Gastrocnemius medialis (tissue), 4 donors: ENCODE data around the gene STPG4. TPM values are rescaled to one million over a fixed set of nuclear protein-coding genes. Genes with fewer than 3 reads are reported as not detected.

Experiments
- ATAC-seq, 2 donors: fragments of 150-250 bp; one replicate each; pipeline ENCODE4 v1.9.1; 2016
- DNase-seq, 2 donors: peaks; one replicate each; pipeline ENCODE4 v3.0.0-alpha.2; 2019
- H3K27ac ChIP-seq, 4 donors: fragments of 200-600 bp; sonication (generic); 1 replicate in 1 of 4; 2 replicates in 3 of 4; pipeline ENCODE4 v1.5.1; 2016 to 2018; ENCODE audit warnings: mild to moderate bottlenecking in 2 of 4, moderate library complexity in 1 of 4
- H3K27me3 ChIP-seq, 3 donors: fragments of 200-600 bp; sonication (generic) in 2 of 3; 1 replicate in 1 of 3; 2 replicates in 2 of 3; pipeline versions ENCODE4 v1.5.1 to v1.6.0; 2016 to 2019; ENCODE audit warnings: mild to moderate bottlenecking in 1 of 3, moderate library complexity in 1 of 3
- H3K36me3 ChIP-seq, 2 donors: fragments of 200-600 bp; sonication (generic) in 1 of 2; one replicate each; pipeline ENCODE4 v1.5.1; 2017 to 2018
- H3K4me1 ChIP-seq, 2 donors: fragments of 200-600 bp; sonication (generic) in 1 of 2; one replicate each; pipeline ENCODE4 v1.5.1; 2016 to 2017; ENCODE audit warnings: mild to moderate bottlenecking in 2 of 2
- H3K4me3 ChIP-seq, 4 donors: fragments of 200-600 bp; sonication (generic) in 3 of 4; 1 replicate in 1 of 4; 2 replicates in 3 of 4; pipeline ENCODE4 v1.5.1; 2016 to 2019; ENCODE audit warnings: mild to moderate bottlenecking in 2 of 4
- H3K9me3 ChIP-seq, 3 donors: fragments of 200-600 bp; sonication (generic) in 2 of 3; 1 replicate in 1 of 3; 2 replicates in 2 of 3; pipeline ENCODE4 v1.5.1; 2016 to 2019
- POLR2A ChIP-seq, 2 donors: fragments of 450-650 bp; IDR thresholded peaks; one replicate each; pipeline ENCODE4 v1.6.1; 2017; ENCODE audit warnings: antibody characterized with exemption in 2 of 2, mild to moderate bottlenecking in 2 of 2, moderate library complexity in 2 of 2
- in situ Hi-C, 4 donors: fragments of 200-750 bp; cut with MboI; loops; one replicate each; pipeline versions ENCODE4 v1.15.0 to v1.8.0; 2017; ENCODE audit warnings: low sequenced_read_pairs in 4 of 4
- intact Hi-C: fragments of 100-400 bp; cut with DNase I; formaldehyde crosslinking; loops from one replicate; pipeline ENCODE4 v1.15.1; 2023; ENCODE audit warnings: low total_unique reads
- total RNA-seq, 4 donors: library from RNA; depleted of rRNA; stranded (reverse); fragments of >200 nt; gene quantifications; one replicate each; pipeline versions ENCODE4 v1.1.0 to v1.2.3, GENCODE V29; 2016
- TF ChIP-seq, protein P1 (sequence below), 5 experiments: fragments of 450-650 bp in 3 of 5; fragments of 200-600 bp in 2 of 5; sonication (generic) in 2 of 5; IDR thresholded peaks in 4 of 5; conservative IDR thresholded peaks in 1 of 5; 1 replicate in 4 of 5; 2 replicates in 1 of 5; pipeline ENCODE4 v1.5.1; 2016 to 2019; ENCODE audit warnings: antibody characterized with exemption in 5 of 5, mild to moderate bottlenecking in 3 of 5, moderate library complexity in 3 of 5

STPG4 gene
- total RNA-seq, 4 donors from 2014 or later: 0.33 TPM; not detected in 3

DNA sequence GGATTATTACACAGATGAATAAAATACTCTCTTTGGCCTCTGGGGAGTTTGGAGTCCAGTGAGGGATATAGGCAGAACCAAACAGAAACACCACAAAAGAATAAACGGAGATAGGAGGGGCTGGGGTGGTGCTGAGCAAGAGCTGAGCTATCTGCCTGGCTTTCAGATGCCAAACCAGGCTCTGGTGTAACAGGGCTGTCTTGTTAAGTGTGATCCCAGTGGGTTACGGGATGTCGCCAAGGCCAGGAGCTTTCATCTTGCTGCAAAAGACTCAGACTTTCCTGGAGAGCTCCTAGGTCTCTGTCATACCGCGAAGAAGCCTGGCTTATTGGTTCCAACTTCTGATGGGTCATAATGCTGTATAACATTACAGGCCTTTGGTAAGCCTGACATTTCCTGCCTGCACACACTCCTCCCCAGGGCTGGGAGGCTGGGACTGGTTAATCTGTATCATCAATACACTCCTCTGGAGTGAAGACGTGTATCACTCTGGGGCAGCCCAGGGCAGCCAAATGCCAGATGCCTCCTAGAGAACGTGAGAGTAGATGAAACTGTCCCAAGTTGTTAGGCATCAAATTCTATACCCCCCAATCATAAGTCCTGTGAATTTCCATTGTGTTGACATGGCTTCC lies 60.5 kb downstream of the STPG4 start:
- ATAC-seq (no peak), DNase-seq (no peak)
- intact Hi-C loops: no loop called here

DNA sequence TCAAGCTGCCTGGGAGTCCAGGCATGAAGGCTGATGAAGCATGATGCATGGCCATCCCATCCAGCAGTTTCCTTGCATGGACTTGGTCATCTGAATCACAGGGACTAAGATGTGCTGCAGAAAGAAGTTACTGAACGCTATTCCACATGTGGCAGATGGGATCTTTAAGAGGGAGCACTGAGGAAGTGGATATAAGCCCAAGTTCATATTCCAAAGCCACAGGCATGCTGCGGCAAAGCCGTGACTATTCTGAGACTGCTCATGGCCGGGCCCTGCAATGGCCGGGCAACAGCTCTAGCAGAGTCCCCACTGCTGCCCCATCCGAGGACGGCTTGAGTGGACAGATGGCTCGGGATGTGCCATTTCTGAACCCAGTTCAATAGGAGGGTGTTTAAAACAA lies 61.5 kb downstream of the STPG4 start:
- ATAC-seq (no peak), DNase-seq (no peak)
- intact Hi-C loops (no loop called here), in situ Hi-C loops (no loop called here)
- TF ChIP-seq POLR2A (IDR thresholded peaks at IDR 0.05): no peak
- TF ChIP-seq, protein P1, sequence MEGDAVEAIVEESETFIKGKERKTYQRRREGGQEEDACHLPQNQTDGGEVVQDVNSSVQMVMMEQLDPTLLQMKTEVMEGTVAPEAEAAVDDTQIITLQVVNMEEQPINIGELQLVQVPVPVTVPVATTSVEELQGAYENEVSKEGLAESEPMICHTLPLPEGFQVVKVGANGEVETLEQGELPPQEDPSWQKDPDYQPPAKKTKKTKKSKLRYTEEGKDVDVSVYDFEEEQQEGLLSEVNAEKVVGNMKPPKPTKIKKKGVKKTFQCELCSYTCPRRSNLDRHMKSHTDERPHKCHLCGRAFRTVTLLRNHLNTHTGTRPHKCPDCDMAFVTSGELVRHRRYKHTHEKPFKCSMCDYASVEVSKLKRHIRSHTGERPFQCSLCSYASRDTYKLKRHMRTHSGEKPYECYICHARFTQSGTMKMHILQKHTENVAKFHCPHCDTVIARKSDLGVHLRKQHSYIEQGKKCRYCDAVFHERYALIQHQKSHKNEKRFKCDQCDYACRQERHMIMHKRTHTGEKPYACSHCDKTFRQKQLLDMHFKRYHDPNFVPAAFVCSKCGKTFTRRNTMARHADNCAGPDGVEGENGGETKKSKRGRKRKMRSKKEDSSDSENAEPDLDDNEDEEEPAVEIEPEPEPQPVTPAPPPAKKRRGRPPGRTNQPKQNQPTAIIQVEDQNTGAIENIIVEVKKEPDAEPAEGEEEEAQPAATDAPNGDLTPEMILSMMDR (IDR thresholded peaks at IDR 0.05 in 4 of 5, conservative IDR thresholded peaks at IDR 0.05 in 1 of 5): no peak
- Histone ChIP-seq H3K27ac (no peak overlapping the region), H3K4me1 (peaks cover 7 to 8% of the 10 kb centered on the region in 2 donors), H3K27me3 (no peaks in the 10 kb centered on the region), H3K4me3 (no peak overlapping the region), H3K36me3 (no peaks in the 10 kb centered on the region), H3K9me3 (no peaks in the 10 kb centered on the region)

More for the DNA sequence above, 60.5 kb downstream of the STPG4 start:
- no peaks in the 10 kb centered on the region for H3K27me3 ChIP-seq
- H3K9me3 ChIP-seq: no peaks in the 10 kb centered on the region
- no peak overlapping the region for H3K27ac ChIP-seq
- in situ Hi-C loops: no loop called here
- no peak for TF ChIP-seq POLR2A (IDR thresholded peaks at IDR 0.05)
- TF ChIP-seq, protein P1 (IDR thresholded peaks at IDR 0.05 in 4 of 5, conservative IDR thresholded peaks at IDR 0.05 in 1 of 5): no peak
- H3K36me3 ChIP-seq: no peaks in the 10 kb centered on the region
- H3K4me1 ChIP-seq: no peaks in the 10 kb centered on the region
- H3K4me3 ChIP-seq: no peak overlapping the region

DNA sequence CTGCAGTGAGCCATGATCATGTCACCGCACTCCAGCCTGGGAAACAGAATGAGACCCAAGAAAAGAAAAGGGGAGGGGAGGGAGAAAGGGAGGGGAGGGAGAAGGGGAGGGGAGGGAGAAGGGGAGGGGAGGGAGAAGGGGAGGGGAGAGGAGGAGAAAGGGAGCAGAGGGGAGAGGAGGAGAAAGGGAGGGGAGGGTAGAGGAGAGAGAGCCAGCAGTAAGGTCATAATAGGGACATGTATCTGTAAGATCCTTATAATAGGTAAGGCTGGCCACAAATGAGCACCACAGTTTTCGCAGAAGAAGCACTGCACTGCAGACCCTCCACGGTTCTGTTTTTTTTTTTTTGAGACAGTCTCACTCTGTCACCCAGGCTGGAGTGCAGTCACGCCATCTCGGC lies 62.6 kb downstream of the STPG4 start:
- Histone ChIP-seq H3K4me1 (peaks cover 14% of the 10 kb centered on the region in 2 donors), H3K4me3 (no peak overlapping the region), H3K36me3 (no peaks in the 10 kb centered on the region), H3K9me3 (no peaks in the 10 kb centered on the region), H3K27me3 (no peaks in the 10 kb centered on the region), H3K27ac (no peak overlapping the region)
- intact Hi-C loops (no loop called here), in situ Hi-C loops (no loop called here)
- DNase-seq (no peak), ATAC-seq (no peak)
- TF ChIP-seq, protein P1 (IDR thresholded peaks at IDR 0.05 in 4 of 5, conservative IDR thresholded peaks at IDR 0.05 in 1 of 5): no peak
- TF ChIP-seq POLR2A (IDR thresholded peaks at IDR 0.05): no peak

DNA sequence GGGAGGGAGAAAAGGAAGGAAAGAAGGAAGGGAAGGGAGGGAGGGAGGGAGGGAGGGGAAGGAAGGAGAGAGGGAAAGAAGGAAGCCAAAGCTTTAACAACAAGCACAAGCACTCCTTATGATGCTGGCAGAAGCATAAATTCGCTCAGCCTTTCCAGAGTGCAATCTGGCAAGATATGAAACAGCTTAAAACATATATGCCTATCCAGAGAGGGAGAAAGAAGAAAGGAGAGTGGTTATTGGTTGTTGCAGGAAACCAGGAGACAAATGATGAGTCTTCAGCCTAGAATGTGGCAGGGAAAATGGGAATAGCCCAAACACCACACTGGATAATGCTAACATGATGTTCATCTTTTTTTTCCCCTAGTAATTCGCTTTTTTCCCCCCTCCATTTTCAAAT lies 64.0 kb downstream of the STPG4 start:
- no peak for DNase-seq
- no peak overlapping the region for H3K27ac ChIP-seq
- H3K27me3 ChIP-seq: no peaks in the 10 kb centered on the region
- H3K4me1 ChIP-seq: peaks cover 17 to 25% of the 10 kb centered on the region in 2 donors
- ATAC-seq: no peak
- intact Hi-C loops (no loop called here), in situ Hi-C loops (no loop called here)
- no peak overlapping the region for H3K4me3 ChIP-seq
- no peaks in the 10 kb centered on the region for H3K36me3 ChIP-seq
- no peaks in the 10 kb centered on the region for H3K9me3 ChIP-seq
- TF ChIP-seq POLR2A (IDR thresholded peaks at IDR 0.05): no peak
- TF ChIP-seq, protein P1 (IDR thresholded peaks at IDR 0.05 in 4 of 5, conservative IDR thresholded peaks at IDR 0.05 in 1 of 5): no peak

DNA sequence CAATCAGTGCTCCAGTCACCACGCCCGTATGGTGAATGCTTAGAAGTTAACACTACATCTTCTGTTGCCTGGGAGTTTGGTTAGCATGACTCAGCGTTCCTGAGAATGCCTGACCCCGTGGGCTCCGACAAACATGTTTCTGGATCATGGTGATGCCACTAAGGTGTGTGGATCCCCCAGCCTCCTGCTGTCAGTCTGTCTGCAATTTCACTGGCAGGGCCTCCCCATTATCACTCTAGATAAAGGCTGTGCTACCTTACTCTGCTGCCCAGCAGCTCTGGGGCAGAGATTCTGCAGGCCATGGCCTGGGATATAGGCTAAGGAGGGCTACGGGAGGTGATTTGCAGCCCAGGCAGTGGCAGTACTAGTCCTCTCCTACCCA lies 66.0 kb downstream of the STPG4 start:
- TF ChIP-seq, protein P1 (IDR thresholded peaks at IDR 0.05 in 4 of 5, conservative IDR thresholded peaks at IDR 0.05 in 1 of 5): no peak
- in situ Hi-C loops (no loop called here), intact Hi-C loops (no loop called here)
- Histone ChIP-seq H3K4me3 (no peak overlapping the region), H3K4me1 (peaks cover 25 to 37% of the 10 kb centered on the region in 2 donors), H3K27me3 (no peaks in the 10 kb centered on the region), H3K27ac (peak overlapping the region in 2 of 4 donors; percentile 20 to 66), H3K9me3 (no peaks in the 10 kb centered on the region), H3K36me3 (no peaks in the 10 kb centered on the region)
- no peak for DNase-seq
- no peak for ATAC-seq
